IPS DF 19.7 (cell line): Measurements from ENCODE around the gene TMCO1.
"Not testable (repeated sequence)": the region's sequence is repeated elsewhere in the genome, so short reads cannot be mapped to it uniquely, and the experiment has no call there.

Source experiments
- DNase-seq: peaks from one replicate; pipeline ENCODE4 v3.0.0-alpha.2; 2013; ENCODE audit warnings: low read depth, low spot score

The TMCO1 gene

DNA sequence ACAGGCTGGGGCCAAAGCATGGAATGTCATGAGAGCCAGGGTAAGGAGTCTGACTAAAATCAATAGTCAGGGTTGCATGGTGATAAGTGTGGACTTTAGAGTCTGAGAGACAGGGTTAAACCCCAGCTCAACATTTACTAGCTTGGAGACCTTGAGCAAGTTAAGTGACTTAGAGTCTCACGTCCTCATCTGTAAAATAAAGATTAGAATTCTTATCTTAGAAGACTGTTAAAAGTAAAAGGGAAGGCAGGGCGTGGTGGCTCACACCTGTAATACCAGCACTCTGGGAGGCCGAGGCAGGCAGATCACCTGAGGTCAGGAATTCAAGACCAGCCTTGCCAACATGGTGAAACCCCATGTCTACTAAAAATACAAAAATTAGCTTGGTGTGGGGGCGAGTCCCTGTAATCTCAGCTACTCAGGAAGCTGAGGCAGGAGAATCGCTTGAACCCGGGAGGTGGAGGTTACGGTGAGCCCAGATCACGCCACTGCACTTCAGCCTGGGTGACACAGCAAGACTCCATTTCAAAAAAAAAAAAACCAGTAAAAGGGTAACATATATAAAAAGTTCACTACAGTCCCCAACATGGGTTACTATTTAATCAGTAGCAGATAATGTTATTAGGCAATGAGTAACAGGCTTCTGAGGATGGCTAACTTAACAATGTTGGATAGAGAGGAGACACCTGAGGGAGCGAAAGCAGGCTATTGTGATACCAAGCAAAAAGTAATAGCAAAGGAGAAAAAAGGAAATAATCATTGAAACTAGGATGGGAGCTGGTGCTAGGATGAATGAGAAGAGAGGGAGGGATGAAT is 20.8 kb downstream of the TMCO1 start:
- DNase-seq = no peak

GRCh38 chr1:165744913-165745312 is 23.8 kb downstream of the TMCO1 start:
- not testable (repeated sequence) for DNase-seq

DNA sequence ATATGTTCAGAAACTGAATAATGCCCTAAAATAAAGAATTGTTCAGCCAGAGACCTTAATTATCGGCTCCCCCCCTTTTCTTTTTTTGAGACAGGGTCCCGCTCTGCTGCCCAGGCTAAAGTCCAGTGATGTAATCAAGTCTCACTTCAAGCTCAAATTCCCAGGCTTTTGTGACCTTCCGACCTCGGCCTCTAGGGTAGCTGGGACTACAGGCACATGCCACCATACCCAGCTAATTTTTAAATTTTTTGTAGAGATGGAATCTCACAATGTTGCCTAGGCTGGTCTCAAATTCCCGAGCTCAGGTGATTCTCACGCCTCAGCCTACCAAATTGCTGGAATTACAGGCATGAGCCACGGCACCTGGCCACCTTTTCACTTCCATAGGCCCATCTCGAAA is 26.5 kb downstream of the TMCO1 start:
- DNase-seq = no peak

- DNase-seq = no peak
Measured at GRCh38 chr1:165738794-165739193, 29.9 kb downstream of the TMCO1 start.

DNA sequence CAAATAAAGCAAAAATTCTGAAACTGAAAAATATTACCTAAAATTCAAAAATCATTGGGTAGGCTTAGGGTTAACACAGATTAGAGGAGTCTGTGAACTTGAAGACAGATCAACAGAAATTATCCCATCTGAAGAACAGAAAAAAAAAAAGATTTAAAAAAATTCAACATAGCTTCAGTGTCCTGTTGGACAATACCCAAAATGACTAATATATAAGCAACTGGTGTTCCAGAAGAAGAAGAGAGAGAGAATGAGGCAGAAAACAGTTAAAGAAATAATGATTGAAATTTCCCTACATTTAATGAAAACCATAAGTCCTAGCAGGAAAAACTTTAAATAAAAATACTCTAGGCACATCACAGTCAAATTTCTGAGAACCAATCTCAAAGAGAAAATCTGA is 31.5 kb downstream of the TMCO1 start:
- no peak for DNase-seq

GRCh38 chr1:165734906-165735305 is 33.8 kb downstream of the TMCO1 start:
- DNase-seq = no peak

- no peak for DNase-seq
Measured at GRCh38 chr1:165726841-165727240, 41.8 kb downstream of the TMCO1 start.

- DNase-seq = no peak
Measured at GRCh38 chr1:165726169-165726568, 42.5 kb downstream of the TMCO1 start.

- DNase-seq = no peak
Measured at GRCh38 chr1:165717918-165718515, 50.7 kb downstream of the TMCO1 start.

GRCh38 chr1:165716265-165717051 is 52.2 kb downstream of the TMCO1 start:
- not testable (repeated sequence) for DNase-seq

DNA sequence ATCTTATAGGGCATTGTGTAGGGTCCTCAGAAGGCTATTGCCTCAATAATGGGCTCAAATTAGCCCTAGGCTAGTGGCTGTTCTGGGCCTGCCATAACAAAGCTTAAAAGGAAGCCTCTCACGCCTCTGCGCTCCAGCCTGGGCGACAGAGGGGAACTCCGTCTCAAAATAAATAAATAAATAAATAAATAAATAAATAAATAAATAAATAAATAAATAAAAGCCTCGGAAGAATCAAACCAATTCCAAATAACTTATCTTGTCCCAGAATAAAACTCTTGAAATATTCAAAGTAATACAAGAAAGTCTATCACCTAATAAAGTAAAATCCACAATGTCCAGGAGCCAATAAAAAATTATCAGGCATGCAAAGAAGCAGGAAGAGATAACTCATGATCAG is 55.9 kb downstream of the TMCO1 start:
- DNase-seq = no peak

- no peak for DNase-seq
Measured at GRCh38 chr1:165707984-165708706, 60.5 kb downstream of the TMCO1 start.

DNA sequence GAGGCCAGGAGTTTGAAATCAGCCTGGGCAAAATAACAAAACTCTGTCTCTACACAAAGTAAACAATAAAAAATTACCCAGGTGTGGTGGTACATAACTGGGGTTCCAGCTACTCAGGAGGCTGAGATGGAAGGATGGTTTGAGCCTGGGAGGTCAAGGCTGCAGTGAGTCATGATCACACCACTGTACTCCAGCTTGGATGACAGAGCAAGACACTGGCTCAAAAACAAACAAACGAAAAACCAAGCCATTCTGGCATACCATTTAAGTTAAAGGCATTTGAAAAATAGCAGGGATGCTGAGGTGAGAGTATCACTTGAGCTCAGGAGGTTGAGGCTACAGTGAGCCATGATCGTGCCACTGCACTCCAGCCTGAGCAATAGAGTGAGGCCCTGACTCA is 65.0 kb downstream of the TMCO1 start:
- DNase-seq = no peak

- DNase-seq = not testable (repeated sequence)
Measured at GRCh38 chr1:165701922-165702321, 66.7 kb downstream of the TMCO1 start.

DNA sequence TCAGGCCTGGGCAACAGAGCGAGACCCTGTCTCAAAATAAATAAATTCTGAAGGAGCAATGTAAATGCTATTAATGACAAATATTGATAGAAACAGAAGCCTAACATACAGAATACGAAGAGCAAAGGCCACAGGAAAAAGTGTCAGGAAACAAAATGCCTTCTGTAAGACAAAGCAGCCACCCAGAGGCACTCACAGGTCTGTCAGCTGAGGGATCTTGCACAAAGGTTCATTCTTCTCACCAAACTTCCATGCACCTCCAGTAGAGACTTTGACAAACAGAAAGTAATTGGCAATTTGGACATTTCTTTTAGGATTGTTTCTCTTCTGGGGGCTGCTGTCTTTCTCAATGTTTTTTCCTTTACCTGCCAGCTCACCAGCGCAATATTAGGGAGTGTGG is 69.1 kb downstream of the TMCO1 start:
- DNase-seq = no peak

DNA sequence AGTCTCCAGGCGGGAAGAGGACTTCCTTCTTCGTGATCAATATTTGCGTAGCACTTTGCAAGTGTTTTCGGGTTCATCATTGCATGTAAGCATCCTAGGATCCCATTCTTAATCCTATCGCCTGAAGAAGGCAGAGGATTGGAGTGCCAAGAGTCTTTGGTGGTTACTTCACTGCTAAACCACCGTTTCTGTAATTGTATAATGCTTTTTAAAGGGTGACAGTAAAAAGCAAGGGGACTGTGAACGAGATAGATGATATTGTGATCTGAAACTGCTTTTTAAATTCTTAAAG is 70.0 kb downstream of the TMCO1 start:
- DNase-seq = no peak

- DNase-seq = no peak
Measured at GRCh38 chr1:165697881-165698760, 70.5 kb downstream of the TMCO1 start, which contains the start of gene ALDH9A1. Gene ALDH9A1 (minus strand): TSS chr1:165698562. CDS start chr1:165698558, 4 bp downstream.

DNA sequence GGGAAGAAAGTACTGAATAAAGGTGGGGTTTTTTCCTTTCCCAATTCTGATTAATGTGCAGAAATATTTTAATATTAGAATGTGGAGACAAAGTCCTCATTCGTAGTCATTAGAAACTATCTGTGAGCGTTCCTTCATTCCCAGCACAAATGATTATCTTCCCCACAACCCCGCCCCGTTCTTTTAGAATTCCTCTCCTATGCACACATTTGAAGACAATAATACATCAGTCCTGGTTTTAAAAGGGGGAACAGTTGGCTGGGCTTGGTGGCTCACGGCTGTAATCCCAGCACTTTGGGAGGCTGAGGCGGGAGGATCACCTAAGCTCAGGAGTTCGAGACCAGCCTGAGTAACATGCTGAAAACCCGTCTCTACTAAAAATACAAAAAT is 71.2 kb downstream of the TMCO1 start:
- no peak for DNase-seq

GRCh38 chr1:165696625-165697100 is 72.0 kb downstream of the TMCO1 start:
- DNase-seq = no peak

DNA sequence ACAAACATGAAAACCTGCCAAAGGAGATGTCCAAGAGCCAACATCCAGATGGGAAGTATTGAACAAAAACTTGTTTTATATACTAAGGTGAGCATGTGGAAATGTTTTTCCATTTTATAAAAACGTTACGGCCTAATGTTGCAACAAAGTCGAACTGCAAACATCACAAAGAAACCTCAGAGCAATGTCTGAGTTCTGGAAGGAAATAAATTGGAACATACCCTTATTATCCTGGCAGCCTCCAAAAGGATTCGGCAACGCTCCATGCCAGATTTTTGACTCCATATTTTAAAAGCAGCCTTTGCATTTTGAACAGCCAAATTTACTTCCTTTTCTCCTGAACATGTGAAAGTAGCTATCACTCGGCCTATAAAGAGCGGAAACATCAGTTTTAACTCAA is 73.6 kb downstream of the TMCO1 start:
- no peak for DNase-seq

GRCh38 chr1:165688046-165688445 is 80.6 kb downstream of the TMCO1 start:
- no peak for DNase-seq
